Skeletal muscle tissue (tissue), 2 donors: Measurements from ENCODE around the gene ARRDC2. TPM values are rescaled to one million over a fixed set of nuclear protein-coding genes. Genes with fewer than 3 reads are reported as not detected.

ENCODE experiments used
- small RNA-seq: library from RNA; depleted of rRNA; stranded (forward); fragments of <200 nt; gene quantifications from one replicate; pipeline ENCODE3, GENCODE V24; 2014
- total RNA-seq: library from RNA; depleted of rRNA; stranded (reverse); fragments of >200 nt; gene quantifications from one replicate; pipeline ENCODE4 v1.2.3, GENCODE V29; 2014

ARRDC2 gene
- total RNA-seq, 1 donor from 2014 or later, result 5.7 TPM

Small RNA genes lying within 50 kb of the gene (small RNA-seq; reads per million reads assigned to genes)
- gene RNA5SP468, result not detected

Other genes starting within 250 kb of the ARRDC2 start
- not detected for gene B3GNT3, start 213.0 kb upstream of the ARRDC2 start, total RNA-seq
- not detected for gene INSL3, start 186.7 kb upstream of the ARRDC2 start, total RNA-seq
- 2.1 TPM for gene JAK3, start 160.2 kb upstream of the ARRDC2 start, total RNA-seq
- 1,370 TPM for gene RPL18A, start 148.3 kb upstream of the ARRDC2 start, total RNA-seq
- gene SLC5A5, start 136.2 kb upstream of the ARRDC2 start, total RNA-seq, result not detected
- 15.7 TPM for gene CCDC124, start 75.2 kb upstream of the ARRDC2 start, total RNA-seq
- 0.52 TPM for gene KCNN1, start 41.1 kb upstream of the ARRDC2 start, total RNA-seq
- 0.52 TPM for gene IL12RB1, start 78.8 kb downstream of the ARRDC2 start, total RNA-seq
- 3.7 TPM for gene MAST3, start 89.6 kb downstream of the ARRDC2 start, total RNA-seq
- 11.5 TPM for gene PIK3R2, start 145.0 kb downstream of the ARRDC2 start, total RNA-seq
- 3.7 TPM for gene IFI30, start 165.6 kb downstream of the ARRDC2 start, total RNA-seq
- 4.2 TPM for gene MPV17L2, start 185.0 kb downstream of the ARRDC2 start, total RNA-seq
- 0.52 TPM for gene RAB3A, start 195.9 kb downstream of the ARRDC2 start, total RNA-seq
- 2.1 TPM for gene PDE4C, start 218.3 kb downstream of the ARRDC2 start, total RNA-seq